NCI-H460 (cell line): Measurements from ENCODE around the gene MAGOH. TPM values are rescaled to one million over a fixed set of nuclear protein-coding genes. Genes with fewer than 3 reads are reported as not detected.
"Not testable (repeated sequence)": the region's sequence is repeated elsewhere in the genome, so short reads cannot be mapped to it uniquely, and the experiment has no call there.

Experiments used
- DNase-seq: peaks from one replicate; pipeline ENCODE4 v3.0.0-alpha.2; 2016; ENCODE audit warnings: low read depth; ENCODE audit errors: extremely low read depth
- total RNA-seq: library from RNA; depleted of rRNA; stranded (reverse); fragments of >200 nt; shearing (Covaris generic); gene quantifications from 2 replicates; pipeline ENCODE4 v1.2.3, GENCODE V29; 2014

Gene MAGOH
- total RNA-seq, 1 experiment from 2014 or later: 78.6 TPM

DNA sequence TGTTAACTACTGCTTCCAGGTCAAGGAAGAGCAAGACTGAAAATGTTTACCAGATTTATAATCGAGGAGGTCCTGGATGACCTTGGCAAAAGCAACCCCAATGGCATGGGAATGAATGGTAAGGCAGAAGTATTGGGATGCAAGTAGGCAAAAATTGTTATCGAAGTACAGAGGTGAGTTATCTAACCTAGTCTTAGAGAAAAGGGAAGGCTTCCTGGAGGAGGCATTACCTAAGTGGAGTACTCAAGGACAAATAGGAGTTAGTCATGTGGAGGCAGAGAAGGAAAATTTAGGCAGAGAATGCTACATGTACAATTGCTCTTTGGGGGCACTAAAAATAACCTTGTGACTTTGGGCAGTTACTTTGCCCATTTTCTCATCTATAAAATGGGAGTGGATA is 3.5 kb upstream of the MAGOH start:
- DNase-seq: no peak

DNA sequence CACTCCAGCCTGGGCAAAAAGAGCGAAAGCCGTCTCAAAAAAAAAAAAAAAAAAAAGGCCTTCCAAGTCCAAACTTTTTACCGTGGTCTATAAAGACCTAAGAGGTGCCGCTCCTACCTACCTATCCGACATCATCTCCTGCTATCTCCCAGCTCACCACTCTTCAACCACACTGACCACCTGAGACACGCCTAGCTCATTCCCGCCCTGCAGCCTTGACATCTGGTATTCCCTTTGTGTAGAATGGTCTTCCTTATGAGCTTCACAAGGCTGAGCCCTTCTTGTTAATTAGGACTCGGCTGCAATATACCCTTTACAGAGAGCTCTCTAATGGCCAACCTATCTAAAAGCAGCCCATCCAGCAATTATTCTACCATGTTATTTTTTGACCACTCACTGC is 680 bp downstream of the MAGOH start:
- DNase-seq: no peak

GRCh38 chr1:53220962-53221286 is 17.4 kb downstream of the MAGOH start:
- no peak for DNase-seq

GRCh38 chr1:53220171-53220961 is 18.0 kb downstream of the MAGOH start, which contains the start of gene CZIB:
TSS of gene CZIB (minus strand) at chr1:53220634. CDS start at chr1:53220575, 59 bp downstream.
- DNase-seq: peak; percentile 79

DNA sequence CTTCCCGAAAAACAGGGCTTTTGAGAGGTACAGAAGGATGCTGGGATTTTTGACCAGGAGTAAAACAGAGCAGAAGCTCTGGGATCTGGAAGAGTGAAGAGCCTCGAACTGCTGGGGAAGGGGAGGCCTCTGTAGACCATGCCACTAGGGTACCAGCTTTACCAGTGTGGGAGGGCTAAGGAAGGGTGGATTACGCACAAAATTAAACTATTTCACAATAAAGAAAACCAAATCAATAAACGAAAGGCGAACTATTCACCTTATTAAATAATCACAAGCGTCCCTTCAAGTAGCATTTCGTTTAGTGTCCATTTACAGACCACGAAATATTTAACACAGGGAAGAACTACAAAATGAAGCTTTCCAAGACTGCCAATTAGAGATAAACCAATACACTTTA is 18.6 kb downstream of the MAGOH start:
- no peak for DNase-seq

DNA sequence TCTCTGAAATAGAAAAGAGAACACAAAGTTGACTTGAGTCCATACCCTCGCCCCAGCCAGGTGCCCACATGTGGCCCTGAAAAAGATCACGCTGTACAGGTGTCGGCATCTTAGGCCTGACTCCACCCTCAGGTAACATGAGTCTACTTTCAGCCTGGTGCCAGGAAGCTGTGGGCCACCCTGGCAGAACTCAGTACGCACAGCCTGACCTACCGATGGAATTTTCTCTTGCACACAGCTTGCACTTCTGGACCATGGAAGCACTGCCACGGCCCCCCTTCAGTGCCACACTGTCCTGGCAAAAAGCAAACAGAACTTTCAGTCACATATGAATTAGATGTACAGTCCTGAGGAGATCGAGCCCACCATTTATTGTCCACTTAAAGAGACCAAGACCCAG is 20.1 kb downstream of the MAGOH start:
- DNase-seq: no peak

DNA sequence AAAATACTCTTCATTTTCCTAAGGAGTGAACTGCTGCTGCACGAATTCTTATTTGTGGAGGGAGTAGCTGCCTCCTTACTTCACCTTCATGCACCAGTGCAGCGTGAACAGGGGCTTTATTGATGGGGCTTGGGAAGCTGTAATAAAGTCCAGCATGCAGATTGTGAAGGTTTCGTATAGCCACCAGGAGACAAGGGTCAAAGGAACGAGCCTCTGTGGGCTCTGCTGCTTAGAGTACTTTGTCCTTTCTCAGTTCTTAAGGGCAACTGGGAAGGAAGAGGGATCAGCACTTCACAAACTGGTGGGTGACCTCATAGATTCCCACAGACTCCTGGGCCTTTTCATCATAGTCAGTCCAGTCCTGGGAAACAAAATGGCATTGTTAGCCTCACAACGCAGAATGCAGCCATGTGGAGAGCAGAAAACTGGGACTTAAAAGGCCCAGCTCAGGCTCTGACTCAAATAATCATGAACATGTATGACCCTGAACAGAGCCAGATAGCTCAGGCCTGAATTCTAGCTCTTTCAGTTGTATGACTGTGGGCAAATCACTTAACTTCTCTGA is 23.9 kb downstream of the MAGOH start:
- DNase-seq: no peak

DNA sequence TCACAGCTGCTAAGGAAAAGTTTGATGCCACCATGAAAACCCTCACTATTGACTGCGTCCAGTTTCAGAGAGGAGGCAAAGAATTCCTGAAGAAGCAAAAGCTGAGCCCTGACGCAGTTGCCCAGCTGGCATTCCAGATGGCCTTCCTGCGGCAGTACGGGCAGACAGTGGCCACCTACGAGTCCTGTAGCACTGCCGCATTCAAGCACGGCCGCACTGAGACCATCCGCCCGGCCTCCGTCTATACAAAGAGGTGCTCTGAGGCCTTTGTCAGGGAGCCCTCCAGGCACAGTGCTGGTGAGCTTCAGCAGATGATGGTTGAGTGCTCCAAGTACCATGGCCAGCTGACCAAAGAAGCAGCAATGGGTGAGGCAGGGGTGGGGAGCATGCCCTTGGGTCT is 27.4 kb downstream of the MAGOH start:
- no peak for DNase-seq

- no peak for DNase-seq
Measured at GRCh38 chr1:53210352-53210751, 28.0 kb downstream of the MAGOH start.

DNA sequence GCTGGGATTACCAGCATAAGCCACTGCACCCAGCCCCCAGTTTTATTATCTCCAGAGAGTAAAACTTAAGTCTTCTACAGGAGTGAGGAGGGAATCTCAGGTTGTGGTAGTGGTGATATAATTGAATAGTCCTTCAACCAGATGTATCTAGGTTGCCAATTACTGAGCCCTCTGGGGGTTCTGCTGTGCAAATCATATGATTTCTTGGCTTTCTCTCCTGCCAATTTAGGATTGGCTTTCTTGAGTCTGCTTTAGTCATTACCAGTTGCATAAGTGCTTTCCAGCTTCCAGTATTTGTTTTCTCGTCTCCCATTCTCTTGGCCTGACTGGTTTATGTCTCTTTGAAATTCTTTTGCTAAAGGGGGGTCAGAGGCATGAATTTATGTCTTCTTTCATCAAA is 30.6 kb downstream of the MAGOH start:
- DNase-seq: no peak

DNA sequence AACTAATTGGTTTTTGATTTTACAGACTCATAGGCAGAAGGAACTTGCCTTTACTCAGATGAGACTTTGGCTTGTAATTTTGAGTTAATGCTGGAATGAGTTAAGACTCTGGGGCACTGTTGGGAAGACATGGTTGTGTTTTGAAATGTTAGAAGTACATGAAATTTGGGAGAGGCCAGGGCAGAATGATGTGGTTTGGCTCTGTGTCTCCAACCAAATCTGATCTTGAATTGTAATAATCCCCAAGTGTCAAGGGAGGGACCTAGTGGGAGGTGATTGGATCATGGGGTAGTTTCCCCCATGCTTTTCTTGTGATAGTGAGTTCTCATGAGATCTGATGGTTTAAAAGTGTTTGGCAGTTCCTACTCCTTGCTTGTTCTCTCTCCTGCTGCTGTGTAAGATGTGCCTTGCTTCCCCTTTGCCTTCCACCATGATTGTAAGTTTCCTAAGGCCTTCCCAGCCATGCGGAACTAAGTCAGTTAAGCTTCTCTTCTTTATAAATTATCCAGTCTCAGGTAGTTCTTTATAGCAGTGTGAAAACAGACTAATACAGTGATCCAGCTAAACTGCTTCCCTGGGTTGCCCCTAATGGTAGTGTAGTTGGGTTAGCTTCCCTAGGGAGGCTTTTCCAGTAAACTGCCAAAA is 31.5 kb downstream of the MAGOH start:
- no peak for DNase-seq

DNA sequence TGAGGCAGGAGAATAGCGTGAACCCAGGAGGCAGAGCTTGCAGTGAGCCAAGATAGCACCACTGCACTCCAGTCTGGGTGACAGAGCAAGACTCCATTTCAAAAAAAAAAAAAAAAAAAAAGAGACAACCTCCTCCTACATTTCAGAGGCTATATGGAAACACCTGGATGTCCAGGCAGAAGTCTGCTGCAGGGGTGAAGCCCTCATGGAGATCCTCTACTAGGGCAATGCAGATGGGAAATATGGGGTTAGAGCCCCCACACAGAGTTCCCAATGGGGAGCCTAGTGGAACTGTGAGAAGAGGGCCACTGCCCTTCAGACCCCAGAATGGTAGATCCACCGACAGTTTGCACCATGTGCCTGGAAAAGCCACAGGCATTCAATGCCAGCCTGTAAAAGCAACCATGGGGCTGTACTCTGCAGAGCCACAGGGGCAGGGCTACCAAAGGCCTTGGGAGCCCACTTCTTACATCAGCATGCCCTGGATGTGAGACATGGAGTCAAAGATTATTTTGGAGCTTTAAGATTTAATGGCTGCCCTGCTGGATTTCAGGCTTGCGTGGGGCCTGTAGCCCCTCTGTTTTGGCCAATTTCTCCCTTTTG is 32.1 kb downstream of the MAGOH start:
- not testable (repeated sequence) for DNase-seq

- not testable (repeated sequence) for DNase-seq
Measured at GRCh38 chr1:53205496-53205895, 32.8 kb downstream of the MAGOH start.

DNA sequence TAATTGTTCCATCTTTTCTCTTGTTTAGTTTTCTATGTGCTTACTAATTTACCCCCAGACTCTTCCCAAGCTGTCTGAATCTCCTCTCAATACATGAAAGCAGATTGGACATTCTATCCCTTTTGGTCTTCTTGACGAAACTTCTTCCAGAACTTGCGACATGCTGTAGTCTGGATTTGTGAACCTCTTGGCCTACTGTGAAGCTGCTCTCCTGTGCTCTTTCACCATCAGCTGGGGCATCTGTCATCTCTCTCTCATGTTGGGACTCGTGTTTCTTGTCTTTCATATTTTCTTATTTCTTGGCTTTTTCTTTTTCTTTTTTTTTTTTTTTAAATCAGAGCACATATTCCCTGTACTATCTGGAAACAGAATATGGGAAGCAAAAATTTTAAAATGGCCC is 34.9 kb downstream of the MAGOH start:
- DNase-seq: no peak

GRCh38 chr1:53198241-53198651 is 40.1 kb downstream of the MAGOH start:
- DNase-seq: no peak

GRCh38 chr1:53197291-53198200 is 40.8 kb downstream of the MAGOH start:
- DNase-seq: no peak

DNA sequence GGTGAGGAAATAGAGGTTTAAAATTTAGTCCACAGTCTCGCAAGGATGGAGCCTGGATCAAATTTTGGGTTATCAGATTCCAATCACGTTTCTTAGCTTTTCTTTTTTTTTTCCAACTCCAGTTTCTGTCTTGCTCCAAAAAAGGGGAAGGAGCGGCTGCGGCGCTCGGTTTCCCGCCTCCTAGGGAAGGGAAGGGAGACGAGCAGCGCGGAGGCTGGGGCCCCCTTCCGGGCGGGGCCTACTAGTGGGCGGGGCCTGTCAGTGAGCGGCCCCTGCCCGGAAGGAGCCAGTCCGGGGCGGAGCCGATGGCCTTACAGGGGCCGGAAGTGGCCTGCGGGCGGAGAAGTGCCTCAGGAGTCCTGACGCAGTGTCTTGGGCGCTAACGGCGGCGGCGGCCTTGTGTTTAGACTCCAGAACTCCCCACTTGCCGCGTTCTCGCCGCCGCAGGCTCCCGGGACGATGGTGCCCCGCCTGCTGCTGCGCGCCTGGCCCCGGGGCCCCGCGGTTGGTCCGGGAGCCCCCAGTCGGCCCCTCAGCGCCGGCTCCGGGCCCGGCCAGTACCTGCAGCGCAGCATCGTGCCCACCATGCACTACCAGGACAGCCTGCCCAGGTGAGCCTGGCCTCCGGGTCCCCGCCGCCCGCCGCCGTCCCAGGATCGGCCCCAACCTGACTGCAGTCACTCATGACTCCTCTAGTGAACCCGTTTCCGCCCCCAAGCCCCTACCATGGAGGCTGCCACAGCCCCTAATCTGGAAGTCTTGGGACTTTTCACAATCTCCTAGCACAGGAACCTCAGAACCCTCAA is 41.6 kb downstream of the MAGOH start, which contains the start of gene CPT2:
CPT2 (plus strand) TSS at position 340 of the 806 bp plus-strand sequence; CDS start at position 460, 120 bp downstream.
- peak; percentile 81 for DNase-seq

GRCh38 chr1:53196017-53196484 is 42.3 kb downstream of the MAGOH start:
- no peak for DNase-seq

DNA sequence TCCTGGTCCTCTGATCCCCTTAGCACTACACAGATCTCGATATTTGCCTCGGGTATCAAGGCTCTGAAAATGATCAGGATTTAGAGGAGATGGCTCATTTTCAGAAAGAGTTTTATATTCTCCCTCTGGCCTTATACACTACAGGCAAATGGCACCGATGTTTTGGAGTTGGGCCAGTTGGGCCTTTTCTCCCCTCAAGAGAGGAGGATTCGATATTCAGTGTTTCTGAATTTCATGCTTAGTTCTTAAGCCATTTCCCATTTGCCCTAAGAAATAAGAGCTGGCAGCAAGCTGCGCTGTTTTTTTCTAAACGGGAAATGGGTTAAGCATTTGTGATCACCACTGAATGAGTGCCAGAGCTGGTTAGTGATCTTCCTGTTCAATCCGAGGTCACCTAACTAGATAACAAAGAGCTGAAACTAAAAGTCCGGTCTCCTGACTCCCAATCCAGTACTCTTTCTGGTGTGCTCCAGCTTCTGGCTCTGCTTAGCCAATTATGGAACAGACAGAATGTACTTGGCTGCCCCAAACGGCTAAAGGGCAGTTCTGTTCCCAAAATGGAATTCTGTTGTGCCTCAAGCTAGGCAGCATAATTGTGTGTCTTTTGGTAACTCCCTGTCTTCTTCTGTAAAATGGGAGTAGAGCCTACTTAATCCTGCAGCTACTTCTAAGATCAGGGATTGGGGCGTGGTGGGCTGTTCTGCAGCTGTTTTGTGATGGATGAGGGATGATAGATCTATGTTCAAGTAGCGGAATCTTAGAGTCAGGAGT is 42.9 kb downstream of the MAGOH start:
- DNase-seq: no peak
